Mammary epithelial cell (primary cell): ENCODE results near the gene MAPT.

Experiments
- EZH2 ChIP-seq: IDR thresholded peaks from 2 replicates; pipeline ENCODE4 v1.6.1; 2012; ENCODE audit warnings: low read length, inconsistent platforms, borderline replicate concordance
- TF ChIP-seq, protein P1 (sequence below), 2 donors: IDR thresholded peaks in 1 of 2; conservative IDR thresholded peaks in 1 of 2; 2 replicates each; pipeline ENCODE4 v1.5.1; 2011 to 2012; ENCODE audit warnings: inconsistent platforms in 2 of 2, low read length in 2 of 2, mild to moderate bottlenecking in 2 of 2, control low read depth in 1 of 2, low read depth in 1 of 2; ENCODE audit not compliant: insufficient read depth in 1 of 2; ENCODE audit errors: extremely low read depth in 1 of 2

DNA sequence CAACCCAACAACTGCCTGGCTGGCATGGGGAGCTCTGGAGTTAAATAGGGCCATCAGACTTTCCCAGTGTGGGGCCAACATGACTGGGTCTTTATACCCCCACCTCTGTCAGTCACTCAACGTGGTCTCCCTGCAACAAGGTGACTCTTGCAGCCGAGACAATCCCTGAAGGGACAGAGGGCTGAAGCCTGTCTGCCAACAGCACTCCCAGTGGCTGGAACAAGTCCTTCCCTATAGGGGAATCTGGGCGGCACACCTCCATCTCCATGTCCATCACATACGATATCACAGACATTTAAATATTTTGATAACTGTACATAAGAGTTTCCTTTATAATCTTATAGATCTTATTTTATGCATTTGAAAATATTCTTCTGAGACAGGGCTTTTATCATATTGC lies 4.8 kb upstream of the MAPT start:
- no peak for TF ChIP-seq EZH2
- TF ChIP-seq, protein P1, sequence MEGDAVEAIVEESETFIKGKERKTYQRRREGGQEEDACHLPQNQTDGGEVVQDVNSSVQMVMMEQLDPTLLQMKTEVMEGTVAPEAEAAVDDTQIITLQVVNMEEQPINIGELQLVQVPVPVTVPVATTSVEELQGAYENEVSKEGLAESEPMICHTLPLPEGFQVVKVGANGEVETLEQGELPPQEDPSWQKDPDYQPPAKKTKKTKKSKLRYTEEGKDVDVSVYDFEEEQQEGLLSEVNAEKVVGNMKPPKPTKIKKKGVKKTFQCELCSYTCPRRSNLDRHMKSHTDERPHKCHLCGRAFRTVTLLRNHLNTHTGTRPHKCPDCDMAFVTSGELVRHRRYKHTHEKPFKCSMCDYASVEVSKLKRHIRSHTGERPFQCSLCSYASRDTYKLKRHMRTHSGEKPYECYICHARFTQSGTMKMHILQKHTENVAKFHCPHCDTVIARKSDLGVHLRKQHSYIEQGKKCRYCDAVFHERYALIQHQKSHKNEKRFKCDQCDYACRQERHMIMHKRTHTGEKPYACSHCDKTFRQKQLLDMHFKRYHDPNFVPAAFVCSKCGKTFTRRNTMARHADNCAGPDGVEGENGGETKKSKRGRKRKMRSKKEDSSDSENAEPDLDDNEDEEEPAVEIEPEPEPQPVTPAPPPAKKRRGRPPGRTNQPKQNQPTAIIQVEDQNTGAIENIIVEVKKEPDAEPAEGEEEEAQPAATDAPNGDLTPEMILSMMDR (conservative IDR thresholded peaks at IDR 0.05 in 1 of 2, IDR thresholded peaks at IDR 0.05 in 1 of 2; ENCODE audit: extremely low read depth in 1 of 2, insufficient read depth in 1 of 2, low read depth in 1 of 2, low read length in 2 of 2), result peak; percentile 12 to 14
